Smooth muscle cell (in vitro differentiated cells): ENCODE results near the gene SEMA3A. TPM values are rescaled to one million over a fixed set of nuclear protein-coding genes. Genes with fewer than 3 reads are reported as not detected.

Experiments used
- DNase-seq: peaks from one replicate; lab custom pipeline; 2025; ENCODE audit not compliant: unreplicated experiment; lab: John Stamatoyannopoulos, UW
- H2AFZ ChIP-seq: fragments of 200-600 bp; sonication (generic); 2 replicates; pipeline ENCODE4 v1.6.0; 2016; ENCODE audit warnings: antibody characterized with exemption, low read depth, mild to moderate bottlenecking
- H3F3A ChIP-seq: fragments of 200-600 bp; sonication (generic); 2 replicates; pipeline ENCODE4 v1.6.0; 2017; ENCODE audit warnings: antibody characterized with exemption, low read depth
- H3K27ac ChIP-seq: fragments of 200-600 bp; sonication (generic); 2 replicates; pipeline ENCODE4 v1.5.1; 2016; ENCODE audit warnings: low read depth, mild to moderate bottlenecking
- H3K27me3 ChIP-seq: fragments of 200-600 bp; sonication (generic); 2 replicates; pipeline ENCODE4 v1.6.1; 2016; ENCODE audit warnings: low read depth, mild to moderate bottlenecking
- H3K36me3 ChIP-seq: fragments of 200-600 bp; sonication (generic); 2 replicates; pipeline ENCODE4 v1.5.1; 2016; ENCODE audit warnings: low read depth
- H3K4me1 ChIP-seq: fragments of 200-600 bp; sonication (generic); 2 replicates; pipeline ENCODE4 v1.5.1; 2016; ENCODE audit warnings: low read depth
- H3K4me2 ChIP-seq: fragments of 200-600 bp; sonication (generic); 2 replicates; pipeline ENCODE4 v1.6.0; 2016; ENCODE audit warnings: mild to moderate bottlenecking
- H3K4me3 ChIP-seq: fragments of 200-600 bp; sonication (generic); 2 replicates; pipeline ENCODE4 v1.5.1; 2016; ENCODE audit warnings: mild to moderate bottlenecking
- H3K79me2 ChIP-seq: fragments of 200-600 bp; sonication (generic); 2 replicates; pipeline ENCODE4 v1.6.0; 2016; ENCODE audit warnings: low read depth, mild to moderate bottlenecking
- H3K9ac ChIP-seq: fragments of 200-600 bp; sonication (generic); 2 replicates; pipeline ENCODE4 v1.6.0; 2016; ENCODE audit warnings: low read depth
- H3K9me3 ChIP-seq: fragments of 200-600 bp; sonication (generic); replicated peaks from 2 replicates; pipeline ENCODE4 v1.5.1; 2016; ENCODE audit warnings: low read depth
- H4K20me1 ChIP-seq: fragments of 200-600 bp; sonication (generic); 2 replicates; pipeline ENCODE4 v1.6.0; 2016; ENCODE audit warnings: low read depth
- WGBS: methylation state at CpG from one replicate; pipeline ENCODE4 v1.1.7; 2016; ENCODE audit warnings: low lambda C conversion rate; 5-methylcytosine and 5-hydroxymethylcytosine counted together
- polyA plus RNA-seq: library from polyadenylated mRNA; unstranded; fragments of >200 nt; fragmentation: Nextera tagmentation; extraction: Ambion mirVana; gene quantifications from 2 replicates; pipeline ENCODE4 v1.2.1, GENCODE V29; 2016
- total RNA-seq: library from RNA; depleted of rRNA; stranded (reverse); fragments of >200 nt; gene quantifications from 2 replicates; pipeline ENCODE4 v1.2.3, GENCODE V29; 2014
- TF ChIP-seq, protein P1 (sequence below): fragments of 200-600 bp; sonication (generic); IDR thresholded peaks from 2 replicates; pipeline ENCODE4 v1.5.1; 2017; ENCODE audit warnings: borderline replicate concordance, mild to moderate bottlenecking, antibody characterized with exemption; ENCODE audit not compliant: insufficient read depth, poor library complexity, severe bottlenecking

The SEMA3A gene
- total and polyA plus RNA-seq, 2 experiments from 2014 or later: 8.3 to 34.6 TPM

DNA sequence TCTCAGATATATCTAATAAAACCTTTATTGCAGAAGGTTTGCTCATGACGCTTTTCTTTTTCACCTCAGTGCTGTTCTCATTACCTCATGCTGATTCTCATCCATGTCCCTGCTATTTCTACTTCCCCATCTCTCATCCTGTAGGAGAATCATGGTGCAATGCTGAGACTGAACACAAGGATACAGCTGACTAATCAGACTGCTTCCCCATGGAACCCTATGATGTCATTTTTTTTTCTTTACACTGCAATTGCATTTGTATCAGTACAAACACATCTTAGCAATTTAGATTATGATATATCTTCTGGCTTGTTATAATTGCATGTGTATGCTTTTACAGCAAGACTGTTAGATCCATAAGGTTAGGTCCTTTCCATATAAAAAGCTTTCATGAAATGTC is 93.7 kb downstream of the SEMA3A start:
- no peaks in the 10 kb centered on the region for H4K20me1 ChIP-seq
- H3K4me2 ChIP-seq: no peak overlapping the region
- no peaks in the 10 kb centered on the region for H3K36me3 ChIP-seq
- no peak for DNase-seq
- no peaks in the 10 kb centered on the region for H3K27me3 ChIP-seq
- no peaks in the 10 kb centered on the region for H3K4me1 ChIP-seq
- no peak overlapping the region for H2AFZ ChIP-seq
- H3K9ac ChIP-seq: no peak overlapping the region
- H3F3A ChIP-seq: no peaks in the 10 kb centered on the region
- TF ChIP-seq, protein P1, sequence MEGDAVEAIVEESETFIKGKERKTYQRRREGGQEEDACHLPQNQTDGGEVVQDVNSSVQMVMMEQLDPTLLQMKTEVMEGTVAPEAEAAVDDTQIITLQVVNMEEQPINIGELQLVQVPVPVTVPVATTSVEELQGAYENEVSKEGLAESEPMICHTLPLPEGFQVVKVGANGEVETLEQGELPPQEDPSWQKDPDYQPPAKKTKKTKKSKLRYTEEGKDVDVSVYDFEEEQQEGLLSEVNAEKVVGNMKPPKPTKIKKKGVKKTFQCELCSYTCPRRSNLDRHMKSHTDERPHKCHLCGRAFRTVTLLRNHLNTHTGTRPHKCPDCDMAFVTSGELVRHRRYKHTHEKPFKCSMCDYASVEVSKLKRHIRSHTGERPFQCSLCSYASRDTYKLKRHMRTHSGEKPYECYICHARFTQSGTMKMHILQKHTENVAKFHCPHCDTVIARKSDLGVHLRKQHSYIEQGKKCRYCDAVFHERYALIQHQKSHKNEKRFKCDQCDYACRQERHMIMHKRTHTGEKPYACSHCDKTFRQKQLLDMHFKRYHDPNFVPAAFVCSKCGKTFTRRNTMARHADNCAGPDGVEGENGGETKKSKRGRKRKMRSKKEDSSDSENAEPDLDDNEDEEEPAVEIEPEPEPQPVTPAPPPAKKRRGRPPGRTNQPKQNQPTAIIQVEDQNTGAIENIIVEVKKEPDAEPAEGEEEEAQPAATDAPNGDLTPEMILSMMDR: peak; percentile 4
- no peak overlapping the region for H3K4me3 ChIP-seq
- no peak overlapping the region for H3K27ac ChIP-seq
- no peaks in the 10 kb centered on the region for H3K9me3 ChIP-seq
- H3K79me2 ChIP-seq: no peaks in the 10 kb centered on the region
- 87% methylated on average over 1 of the region's 1 CpG for WGBS

DNA sequence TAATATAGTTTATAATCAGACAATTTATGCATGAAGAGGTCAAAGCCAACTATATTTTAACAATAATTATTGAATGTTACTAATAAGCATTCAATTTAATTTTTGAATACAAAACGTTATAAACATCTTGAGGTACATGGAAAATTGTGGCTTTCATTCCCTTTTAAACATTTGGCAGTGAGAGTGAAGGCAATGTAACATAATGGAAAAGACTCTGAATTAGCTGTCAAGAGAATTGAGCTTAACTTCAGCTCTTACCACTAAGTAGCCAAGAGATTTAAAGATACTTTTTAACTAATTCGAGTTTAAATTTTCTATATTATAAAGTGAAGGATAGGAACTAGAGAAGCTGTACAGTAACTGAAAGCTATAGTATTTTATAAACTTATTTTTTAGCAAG is 98.6 kb downstream of the SEMA3A start:
- Histone ChIP-seq H3F3A (no peaks in the 10 kb centered on the region), H3K4me2 (no peak overlapping the region), H3K27ac (no peak overlapping the region), H3K79me2 (no peaks in the 10 kb centered on the region), H4K20me1 (no peaks in the 10 kb centered on the region), H2AFZ (no peak overlapping the region), H3K4me1 (no peaks in the 10 kb centered on the region), H3K4me3 (no peak overlapping the region), H3K27me3 (no peaks in the 10 kb centered on the region), H3K9me3 (no peaks in the 10 kb centered on the region), H3K9ac (no peak overlapping the region), H3K36me3 (no peaks in the 10 kb centered on the region)
- TF ChIP-seq, protein P1: no peak
- 94% methylated on average over 2 of the region's 2 CpGs for WGBS
- DNase-seq: no peak

- Histone ChIP-seq H3K36me3 (no peaks in the 10 kb centered on the region), H3K9ac (peak overlapping the region; percentile 16), H3K4me2 (peak overlapping the region; percentile 81), H3K79me2 (no peaks in the 10 kb centered on the region), H3K4me1 (no peaks in the 10 kb centered on the region), H3F3A (no peaks in the 10 kb centered on the region), H3K9me3 (no peaks in the 10 kb centered on the region), H4K20me1 (no peaks in the 10 kb centered on the region), H3K4me3 (peak overlapping the region; percentile 11), H2AFZ (peak overlapping the region; percentile 60), H3K27me3 (no peaks in the 10 kb centered on the region), H3K27ac (peak overlapping the region; percentile 0)
- DNase-seq: no peak
- TF ChIP-seq, protein P1: no peak
- 26% methylated on average over 5 of the region's 5 CpGs for WGBS
These were observed 102.4 kb downstream of the SEMA3A start for GRCh38 chr7:84092207-84092606.

- no peaks in the 10 kb centered on the region for H4K20me1 ChIP-seq
- no peaks in the 10 kb centered on the region for H3F3A ChIP-seq
- no peak overlapping the region for H3K27ac ChIP-seq
- H3K27me3 ChIP-seq: no peaks in the 10 kb centered on the region
- peak overlapping the region; percentile 81 for H3K4me2 ChIP-seq
- H3K4me1 ChIP-seq: no peaks in the 10 kb centered on the region
- no peaks in the 10 kb centered on the region for H3K36me3 ChIP-seq
- H3K9me3 ChIP-seq: no peaks in the 10 kb centered on the region
- no peak for DNase-seq
- no peak overlapping the region for H2AFZ ChIP-seq
- TF ChIP-seq, protein P1: no peak
- H3K4me3 ChIP-seq: no peak overlapping the region
- H3K79me2 ChIP-seq: no peaks in the 10 kb centered on the region
- H3K9ac ChIP-seq: no peak overlapping the region
- WGBS: 19% methylated on average over 1 of the region's 1 CpG
These were observed 103.3 kb downstream of the SEMA3A start for GRCh38 chr7:84091318-84091717.
